Natural killer cell (primary cell): ENCODE measurements around the gene HMGCS2. TPM values are rescaled to one million over a fixed set of nuclear protein-coding genes. Genes with fewer than 3 reads are reported as not detected.

Experiments
- ATAC-seq, 3 donors: fragments of 150-1000 bp in 2 of 3; fragments of 200-7000 bp in 1 of 3; cut with Tn5 transposase; 1 replicate in 1 of 3; 2 replicates in 2 of 3; pipeline ENCODE4 v1.10.0; 2021; ENCODE audit warnings: mild to moderate bottlenecking in 2 of 3, moderate library complexity in 2 of 3
- DNase-seq, 2 donors: peaks; one replicate each; pipeline versions ENCODE4 v3.0.0 to v3.0.0-alpha.2; 2013 to 2021; ENCODE audit warnings: mixed read lengths in 1 of 2
- H3K27ac ChIP-seq: one replicate; pipeline ENCODE4 v1.5.1; 2013; ENCODE audit warnings: mild to moderate bottlenecking, low read length
- H3K27me3 ChIP-seq: one replicate; pipeline ENCODE4 v1.6.1; 2013; ENCODE audit warnings: low read length; ENCODE audit not compliant: control insufficient read depth, insufficient read depth
- H3K36me3 ChIP-seq: one replicate; pipeline ENCODE4 v1.6.1; 2013; ENCODE audit warnings: low read length; ENCODE audit not compliant: control insufficient read depth, insufficient read depth
- H3K4me1 ChIP-seq: one replicate; pipeline ENCODE4 v1.6.1; 2013; ENCODE audit warnings: low read length; ENCODE audit not compliant: control insufficient read depth, insufficient read depth
- H3K4me3 ChIP-seq: one replicate; pipeline ENCODE4 v1.5.1; 2013; ENCODE audit warnings: low read length
- H3K9me3 ChIP-seq: one replicate; pipeline ENCODE4 v1.6.1; 2013; ENCODE audit warnings: low read length; ENCODE audit not compliant: control insufficient read depth, insufficient read depth
- H3K27ac Mint-ChIP-seq, 2 donors: one replicate each; pipeline ENCODE4 v1.8.0; 2022; ENCODE audit warnings: mild to moderate bottlenecking in 2 of 2, mixed read lengths in 2 of 2, moderate library complexity in 1 of 2
- H3K27me3 Mint-ChIP-seq, 2 donors: one replicate each; pipeline ENCODE4 v1.8.0; 2022; ENCODE audit warnings: low read depth in 2 of 2, mixed read lengths in 2 of 2
- H3K36me3 Mint-ChIP-seq: one replicate; pipeline ENCODE4 v1.8.0; 2022; ENCODE audit warnings: mixed read lengths
- H3K4me1 Mint-ChIP-seq, 2 donors: one replicate each; pipeline ENCODE4 v1.8.0; 2022; ENCODE audit warnings: mixed read lengths in 2 of 2
- H3K4me3 Mint-ChIP-seq: one replicate; pipeline ENCODE4 v1.8.0; 2022; ENCODE audit warnings: mild to moderate bottlenecking, moderate library complexity, mixed read lengths
- H3K9me3 Mint-ChIP-seq, 2 donors: one replicate each; pipeline ENCODE4 v1.8.0; 2022; ENCODE audit warnings: mixed read lengths in 2 of 2
- WGBS: methylation state at CpG from one replicate; pipeline ENCODE4 v1.1.7; 2013; ENCODE audit warnings: missing lambda C conversion rate; ENCODE audit not compliant: insufficient coverage; 5-methylcytosine and 5-hydroxymethylcytosine counted together
- intact Hi-C: fragments of 100-400 bp; cut with micrococcal nuclease; formaldehyde crosslinking; loops from one replicate; pipeline ENCODE4 v1.14.2; 2022
- total RNA-seq, 4 donors: library from RNA; stranded (reverse); fragments of 120-200 nt in 1 of 4; gene quantifications; one replicate each; pipeline versions ENCODE4 v1.2.3 to v1.2.4, GENCODE V29; 2013 to 2022
- TF ChIP-seq, protein P1 (sequence below): fragments of 200-600 bp; IDR thresholded peaks from one replicate; pipeline ENCODE4 v1.8.0; 2022; ENCODE audit warnings: antibody characterized with exemption

The HMGCS2 gene
- total RNA-seq, 3 donors from 2014 or later (not counting 1 experiment from before 2014, with no cell fraction given) = not detected

GRCh38 chr1:119752592-119752991 lies 16.1 kb downstream of the HMGCS2 start:
- Mint-ChIP-seq H3K9me3 (no peaks in the 10 kb centered on the region), H3K4me3 (no peak overlapping the region), H3K27me3 (peaks cover 25 to 26% of the 10 kb centered on the region in 2 donors), H3K4me1 (no peaks in the 10 kb centered on the region), H3K36me3 (no peaks in the 10 kb centered on the region), H3K27ac (no peak overlapping the region)
- Histone ChIP-seq H3K4me3 (no peak overlapping the region), H3K36me3 (no peaks in the 10 kb centered on the region), H3K27ac (no peak overlapping the region), H3K9me3 (no peaks in the 10 kb centered on the region), H3K4me1 (no peaks in the 10 kb centered on the region), H3K27me3 (no peaks in the 10 kb centered on the region)
- WGBS = 87% methylated on average over 3 of the region's 4 CpGs
- TF ChIP-seq, protein P1, sequence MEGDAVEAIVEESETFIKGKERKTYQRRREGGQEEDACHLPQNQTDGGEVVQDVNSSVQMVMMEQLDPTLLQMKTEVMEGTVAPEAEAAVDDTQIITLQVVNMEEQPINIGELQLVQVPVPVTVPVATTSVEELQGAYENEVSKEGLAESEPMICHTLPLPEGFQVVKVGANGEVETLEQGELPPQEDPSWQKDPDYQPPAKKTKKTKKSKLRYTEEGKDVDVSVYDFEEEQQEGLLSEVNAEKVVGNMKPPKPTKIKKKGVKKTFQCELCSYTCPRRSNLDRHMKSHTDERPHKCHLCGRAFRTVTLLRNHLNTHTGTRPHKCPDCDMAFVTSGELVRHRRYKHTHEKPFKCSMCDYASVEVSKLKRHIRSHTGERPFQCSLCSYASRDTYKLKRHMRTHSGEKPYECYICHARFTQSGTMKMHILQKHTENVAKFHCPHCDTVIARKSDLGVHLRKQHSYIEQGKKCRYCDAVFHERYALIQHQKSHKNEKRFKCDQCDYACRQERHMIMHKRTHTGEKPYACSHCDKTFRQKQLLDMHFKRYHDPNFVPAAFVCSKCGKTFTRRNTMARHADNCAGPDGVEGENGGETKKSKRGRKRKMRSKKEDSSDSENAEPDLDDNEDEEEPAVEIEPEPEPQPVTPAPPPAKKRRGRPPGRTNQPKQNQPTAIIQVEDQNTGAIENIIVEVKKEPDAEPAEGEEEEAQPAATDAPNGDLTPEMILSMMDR = no peak
- ATAC-seq (no peak), DNase-seq (no peak)
- intact Hi-C loops = no loop called here

- no peak overlapping the region for H3K27ac Mint-ChIP-seq
- no peaks in the 10 kb centered on the region for H3K27me3 ChIP-seq
- H3K27me3 Mint-ChIP-seq = peaks cover 14 to 19% of the 10 kb centered on the region in 2 donors
- 74% methylated on average over 4 of the region's 4 CpGs for WGBS
- no peaks in the 10 kb centered on the region for H3K4me1 ChIP-seq
- peaks cover 0 to 9% of the 10 kb centered on the region in 2 donors for H3K4me1 Mint-ChIP-seq
- intact Hi-C loops = no loop called here
- no peak overlapping the region for H3K4me3 Mint-ChIP-seq
- H3K27ac ChIP-seq = no peak overlapping the region
- no peaks in the 10 kb centered on the region for H3K36me3 Mint-ChIP-seq
- no peak overlapping the region for H3K4me3 ChIP-seq
- no peaks in the 10 kb centered on the region for H3K9me3 ChIP-seq
- H3K36me3 ChIP-seq = no peaks in the 10 kb centered on the region
- TF ChIP-seq, protein P1 = no peak
- no peak for DNase-seq
- no peaks in the 10 kb centered on the region for H3K9me3 Mint-ChIP-seq
- ATAC-seq = no peak
Measured at GRCh38 chr1:119748040-119748439, 20.7 kb downstream of the HMGCS2 start.

GRCh38 chr1:119747451-119747850 lies 21.3 kb downstream of the HMGCS2 start:
- Histone ChIP-seq H3K9me3 (no peaks in the 10 kb centered on the region), H3K4me3 (no peak overlapping the region), H3K36me3 (no peaks in the 10 kb centered on the region), H3K4me1 (no peaks in the 10 kb centered on the region), H3K27me3 (no peaks in the 10 kb centered on the region), H3K27ac (no peak overlapping the region)
- ATAC-seq (no peak), DNase-seq (no peak)
- TF ChIP-seq, protein P1 = no peak
- no peak overlapping the region for H3K4me3 Mint-ChIP-seq
- H3K27me3 Mint-ChIP-seq = peaks cover 11 to 18% of the 10 kb centered on the region in 2 donors
- H3K9me3 Mint-ChIP-seq = no peaks in the 10 kb centered on the region
- peaks cover 0 to 9% of the 10 kb centered on the region in 2 donors for H3K4me1 Mint-ChIP-seq
- 88% methylated on average over 3 of the region's 3 CpGs for WGBS
- H3K27ac Mint-ChIP-seq = no peak overlapping the region
- intact Hi-C loops = no loop called here
- no peaks in the 10 kb centered on the region for H3K36me3 Mint-ChIP-seq

GRCh38 chr1:119745034-119745433 lies 23.7 kb downstream of the HMGCS2 start:
- 80% methylated on average over 1 of the region's 1 CpG for WGBS
- H3K36me3 ChIP-seq = no peaks in the 10 kb centered on the region
- intact Hi-C loops = no loop called here
- H3K9me3 ChIP-seq = no peaks in the 10 kb centered on the region
- Mint-ChIP-seq H3K27me3 (peaks cover 7 to 8% of the 10 kb centered on the region in 2 donors), H3K27ac (no peak overlapping the region), H3K9me3 (no peaks in the 10 kb centered on the region), H3K4me1 (peaks cover 0 to 9% of the 10 kb centered on the region in 2 donors), H3K36me3 (no peaks in the 10 kb centered on the region), H3K4me3 (no peak overlapping the region)
- no peak overlapping the region for H3K4me3 ChIP-seq
- TF ChIP-seq, protein P1 = no peak
- H3K27me3 ChIP-seq = no peaks in the 10 kb centered on the region
- no peak overlapping the region for H3K27ac ChIP-seq
- H3K4me1 ChIP-seq = no peaks in the 10 kb centered on the region
- no peak for ATAC-seq
- no peak for DNase-seq
